Common myeloid progenitor, CD34-positive (primary cell): ENCODE measurements around the gene ZNF362.
A peak's percentile ranks its signal among the peaks of the same experiment; 100 is the strongest.

Experiments used
- CTCF ChIA-PET: fragments of 350-600 bp; sonication (Branson Sonifier 250); formaldehyde crosslinking; loops from one replicate; lab custom pipeline; 2021; ENCODE audit warnings: antibody characterized with exemption; lab: Charles Lee
- POLR2A ChIA-PET: fragments of 350-600 bp; sonication (Branson Sonifier 250); formaldehyde crosslinking; loops from one replicate; lab custom pipeline; 2021; ENCODE audit warnings: antibody characterized with exemption; lab: Charles Lee
- DNase-seq, 3 donors: peaks; one replicate each; pipeline versions ENCODE4 v3.0.0 to v3.0.0-alpha.2; 2013
- H3K27ac ChIP-seq, 2 experiments: 1 replicate in 1 of 2; 2 replicates in 1 of 2; pipeline ENCODE4 v1.7.0; 2013; ENCODE audit warnings: inconsistent platforms in 2 of 2, low read length in 2 of 2, mild to moderate bottlenecking in 2 of 2, low read depth in 1 of 2, moderate library complexity in 1 of 2; ENCODE audit not compliant: severe bottlenecking in 2 of 2, insufficient read depth in 1 of 2, poor library complexity in 1 of 2
- H3K27me3 ChIP-seq, 5 experiments: replicated peaks in 2 of 5; 1 replicate in 3 of 5; 2 replicates in 2 of 5; pipeline versions ENCODE4 v1.6.1 to v1.7.0; 2013; ENCODE audit warnings: low read length in 4 of 5, mild to moderate bottlenecking in 2 of 5, moderate library complexity in 2 of 5, inconsistent platforms in 1 of 5; ENCODE audit not compliant: insufficient read depth in 5 of 5, control insufficient read depth in 4 of 5
- H3K36me3 ChIP-seq, 4 experiments: 1 replicate in 2 of 4; 2 replicates in 2 of 4; pipeline versions ENCODE4 v1.6.1 to v1.7.0; 2013; ENCODE audit warnings: low read length in 3 of 4, control low read depth in 1 of 4, mild to moderate bottlenecking in 1 of 4; ENCODE audit not compliant: control insufficient read depth in 4 of 4, insufficient read depth in 4 of 4
- H3K4me1 ChIP-seq, 4 experiments: 1 replicate in 3 of 4; 2 replicates in 1 of 4; pipeline versions ENCODE4 v1.6.1 to v1.7.1; 2013; ENCODE audit warnings: low read length in 3 of 4, mild to moderate bottlenecking in 3 of 4, control low read depth in 1 of 4, inconsistent platforms in 1 of 4, moderate library complexity in 1 of 4; ENCODE audit not compliant: control insufficient read depth in 4 of 4, insufficient read depth in 4 of 4; ENCODE audit errors: control extremely low read depth in 1 of 4
- H3K4me3 ChIP-seq, 7 experiments: 1 replicate in 4 of 7; 2 replicates in 3 of 7; pipeline versions ENCODE4 v1.5.1 to v1.7.0; 2013; ENCODE audit warnings: mild to moderate bottlenecking in 7 of 7, low read length in 6 of 7, moderate library complexity in 6 of 7, inconsistent platforms in 2 of 7, low read depth in 2 of 7, control low read depth in 1 of 7; ENCODE audit not compliant: insufficient read depth in 4 of 7, control insufficient read depth in 1 of 7; ENCODE audit errors: extremely low read depth in 1 of 7
- H3K9me3 ChIP-seq, 5 experiments: 1 replicate in 4 of 5; 2 replicates in 1 of 5; pipeline versions ENCODE4 v1.6.1 to v1.7.1; 2013; ENCODE audit warnings: low read length in 4 of 5, mild to moderate bottlenecking in 2 of 5, inconsistent platforms in 1 of 5, low read depth in 1 of 5, moderate library complexity in 1 of 5; ENCODE audit not compliant: control insufficient read depth in 4 of 5, insufficient read depth in 2 of 5; ENCODE audit errors: control extremely low read depth in 1 of 5
- WGBS: methylation state at CpG from one replicate; pipeline ENCODE4 v1.1.5; 2013; ENCODE audit not compliant: insufficient coverage; 5-methylcytosine and 5-hydroxymethylcytosine counted together

ZNF362 gene

DNA sequence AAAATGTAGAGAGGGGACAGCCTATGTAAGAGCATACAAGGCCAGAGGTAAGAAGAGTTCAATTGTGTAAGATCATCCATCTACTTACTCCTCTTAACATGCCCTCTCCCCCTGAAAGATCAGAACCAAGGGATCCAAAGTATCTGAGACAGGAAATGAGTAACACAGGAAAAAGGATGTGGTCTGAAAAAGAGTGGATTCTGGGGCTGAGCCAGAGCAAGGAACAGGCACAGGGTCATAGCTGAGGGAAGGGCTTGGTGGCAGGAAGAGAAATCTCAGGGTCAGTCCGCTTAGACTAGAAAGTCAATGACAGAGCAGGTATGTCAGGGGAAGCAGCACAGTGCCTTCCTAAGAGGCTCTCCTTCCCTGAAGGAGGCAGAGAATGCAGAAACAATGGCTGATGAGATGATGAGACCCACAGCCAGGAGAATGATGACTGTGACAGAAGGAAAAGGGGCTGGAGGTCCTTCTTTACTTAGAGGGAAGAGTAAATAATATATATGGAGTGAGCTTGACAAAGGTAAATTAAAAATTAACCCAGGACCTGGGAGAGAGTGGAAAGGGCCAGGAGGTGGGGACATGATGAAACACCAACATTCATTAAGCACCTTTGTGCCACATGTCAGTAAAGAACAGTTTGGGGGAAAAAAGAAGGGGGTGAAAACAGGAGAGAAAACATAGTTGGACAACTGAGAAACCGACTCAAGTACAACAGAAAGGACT is 90.8 kb downstream of the ZNF362 start:
- Histone ChIP-seq H3K4me1 (peaks cover 20 to 49% (median 34%) of the 10 kb centered on the region in 4 experiments), H3K27ac (no peak overlapping the region), H3K36me3 (peaks cover 0 to 27% (median 7%) of the 10 kb centered on the region in 4 experiments), H3K4me3 (peak overlapping the region in 4 of 7 experiments; percentile 50 to 93 (median 63)), H3K27me3 (no peaks in the 10 kb centered on the region), H3K9me3 (no peaks in the 10 kb centered on the region)
- ChIA-PET POLR2A (interaction anchor here (1.1 kb wide), 1 partner anchor 8 kb away, joined by 3 read pairs; no protein-coding TSS in a partner anchor), CTCF (interaction anchor here (0.7 to 1.6 kb wide), 4 partner anchors 9 to 25 kb away, joined by 3 to 4 read pairs (median 4); no protein-coding TSS in a partner anchor)
- peak; percentile 26 to 38 (median 37) for DNase-seq
- 33% methylated on average over 1 of the region's 2 CpGs for WGBS

DNA sequence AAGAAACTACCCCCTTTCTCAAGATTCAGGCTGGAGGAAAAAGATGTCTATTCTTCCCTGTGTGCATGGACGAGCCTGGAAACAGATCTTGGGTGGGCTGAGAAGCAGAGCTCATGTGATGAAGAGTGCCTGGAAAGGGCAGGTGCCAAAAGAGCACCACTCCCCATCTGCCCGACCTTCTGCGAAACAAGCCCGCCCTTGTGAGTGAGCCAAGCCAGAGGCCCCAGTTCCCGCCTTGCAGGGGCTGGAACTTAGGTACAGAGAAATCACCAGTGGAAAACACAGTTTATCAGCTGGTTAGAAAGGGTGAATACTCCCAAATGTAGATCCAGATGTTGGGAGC is 91.3 kb downstream of the ZNF362 start:
- no peak for DNase-seq
- H3K27ac ChIP-seq = no peak overlapping the region
- H3K36me3 ChIP-seq = peaks cover 0 to 22% (median 6%) of the 10 kb centered on the region in 4 experiments
- H3K4me1 ChIP-seq = peaks cover 20 to 43% (median 34%) of the 10 kb centered on the region in 4 experiments
- ChIA-PET POLR2A (interaction anchor here (1.1 kb wide), 1 partner anchor 9 kb away, joined by 3 read pairs; no protein-coding TSS in a partner anchor), CTCF (interaction anchor here (0.7 to 1.6 kb wide), 4 partner anchors 9 to 25 kb away, joined by 3 to 4 read pairs (median 4); no protein-coding TSS in a partner anchor)
- no peaks in the 10 kb centered on the region for H3K27me3 ChIP-seq
- WGBS = 94% methylated on average over 5 of the region's 5 CpGs
- peak overlapping the region in 5 of 7 experiments; percentile 50 to 93 (median 75) for H3K4me3 ChIP-seq
- H3K9me3 ChIP-seq = no peaks in the 10 kb centered on the region

DNA sequence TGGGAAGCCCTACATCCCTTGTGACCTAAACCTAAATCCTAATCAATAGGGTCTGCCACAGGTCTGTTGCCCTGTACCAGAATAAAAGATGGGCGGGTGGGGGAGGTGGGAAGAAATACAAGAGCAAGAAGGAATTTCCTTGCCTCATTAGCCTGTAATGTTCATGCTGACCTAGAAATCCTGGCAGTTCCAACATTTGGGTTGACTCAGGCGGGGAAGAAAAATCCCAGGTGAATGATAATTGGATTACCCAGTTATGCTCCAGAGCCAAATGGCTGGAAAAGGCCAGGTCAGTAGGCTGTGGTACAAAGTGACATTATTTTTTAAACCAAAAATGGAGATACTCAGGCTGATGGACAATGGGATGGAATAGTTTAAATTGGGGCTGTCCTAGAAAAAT is 91.9 kb downstream of the ZNF362 start:
- ChIA-PET CTCF (interaction anchor here (0.7 to 1.4 kb wide), 2 partner anchors 13 to 24 kb away, joined by 3 to 4 read pairs; no protein-coding TSS in a partner anchor), POLR2A (interaction anchor here (1.1 kb wide), 1 partner anchor 10 kb away, joined by 3 read pairs; no protein-coding TSS in a partner anchor)
- DNase-seq = no peak
- peaks cover 0 to 18% (median 3%) of the 10 kb centered on the region in 4 experiments for H3K36me3 ChIP-seq
- H3K9me3 ChIP-seq = no peaks in the 10 kb centered on the region
- peak overlapping the region; percentile 68 to 83 for H3K27ac ChIP-seq
- 80% methylated on average over 1 of the region's 2 CpGs for WGBS
- H3K4me1 ChIP-seq = peaks cover 20 to 41% (median 34%) of the 10 kb centered on the region in 4 experiments
- H3K27me3 ChIP-seq = no peaks in the 10 kb centered on the region
- H3K4me3 ChIP-seq = peak overlapping the region in 6 of 7 experiments; percentile 75 to 93 (median 84)

DNA sequence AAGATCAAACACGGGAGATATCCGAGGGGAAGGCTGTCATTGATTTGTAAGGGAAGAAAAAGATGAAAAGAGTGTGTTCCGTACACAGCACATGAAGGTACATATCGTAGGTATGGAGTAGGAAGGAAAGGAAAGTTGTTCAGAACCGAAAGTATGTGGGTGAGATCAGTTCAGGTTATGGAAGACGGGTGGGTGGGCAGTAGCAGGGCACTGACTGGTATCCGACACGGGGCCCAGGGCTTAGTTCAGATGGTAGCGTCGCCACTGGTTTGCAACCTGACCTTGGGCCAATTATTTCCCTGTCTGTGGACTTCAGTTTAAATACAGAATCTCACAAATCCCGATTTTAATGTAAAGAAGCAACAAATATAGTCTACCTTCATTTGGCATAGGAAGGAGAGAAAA is 92.4 kb downstream of the ZNF362 start:
- no peaks in the 10 kb centered on the region for H3K9me3 ChIP-seq
- DNase-seq = peak; percentile 19 to 57 (median 50)
- WGBS = 2% methylated on average over 10 of the region's 11 CpGs
- peaks cover 20 to 41% (median 34%) of the 10 kb centered on the region in 4 experiments for H3K4me1 ChIP-seq
- H3K27ac ChIP-seq = peak overlapping the region; percentile 68 to 83
- CTCF ChIA-PET = interaction anchor here (1.4 kb wide), 1 partner anchor 14 kb away, joined by 4 read pairs; no protein-coding TSS in a partner anchor
- POLR2A ChIA-PET = no interaction called here
- H3K4me3 ChIP-seq = peak overlapping the region; percentile 6 to 93 (median 80)
- H3K27me3 ChIP-seq = no peaks in the 10 kb centered on the region
- peaks cover 0 to 14% (median 3%) of the 10 kb centered on the region in 4 experiments for H3K36me3 ChIP-seq

DNA sequence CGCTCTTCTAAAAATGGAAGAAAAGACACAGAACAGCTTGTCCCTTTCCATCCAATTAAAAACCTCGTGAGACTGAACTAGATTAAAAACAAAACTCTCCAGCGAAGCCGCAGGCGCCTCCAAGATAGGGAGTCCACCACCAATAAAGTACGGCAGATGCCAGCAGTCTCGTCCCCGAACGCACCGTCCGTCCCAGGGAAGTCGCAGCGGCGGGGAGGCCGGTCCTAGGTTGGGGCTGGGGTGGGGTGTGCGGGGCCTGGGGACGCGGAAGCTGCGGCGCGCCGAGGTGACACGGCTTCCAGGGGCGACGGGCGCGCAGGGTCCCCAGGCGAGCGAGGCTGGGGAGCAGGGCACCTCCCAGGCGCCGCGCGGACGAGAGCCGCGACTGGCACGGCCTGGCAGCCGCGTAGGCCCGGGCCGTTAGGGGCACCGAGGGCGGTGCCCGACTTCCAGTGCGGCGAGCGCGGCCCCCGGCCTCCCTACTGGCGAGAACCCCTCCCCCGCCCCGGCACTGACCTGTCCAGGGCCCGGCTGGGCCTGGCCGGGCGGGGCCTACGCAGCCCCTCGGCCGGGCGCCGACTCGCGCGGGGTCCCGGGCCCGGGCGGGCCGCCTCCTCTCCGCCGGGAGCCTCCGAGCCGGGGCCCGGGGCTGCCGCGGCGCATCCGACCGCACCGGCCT is 92.9 kb downstream of the ZNF362 start:
- H3K27ac ChIP-seq = peak overlapping the region; percentile 68 to 83
- peak; percentile 49 to 79 (median 68) for DNase-seq
- 0% methylated on average over 54 of the region's 78 CpGs for WGBS
- no peaks in the 10 kb centered on the region for H3K9me3 ChIP-seq
- H3K4me3 ChIP-seq = peak overlapping the region; percentile 53 to 93 (median 80)
- no peaks in the 10 kb centered on the region for H3K27me3 ChIP-seq
- POLR2A ChIA-PET = interaction anchor here (0.7 to 1.0 kb wide), 2 partner anchors 55 to 168 kb away, joined by 3 read pairs; partner anchors contain the start of gene TRIM62
- CTCF ChIA-PET = interaction anchor here (1.2 kb wide), 2 partner anchors 51 to 121 kb away, joined by 3 read pairs; no protein-coding TSS in a partner anchor
- peaks cover 16 to 41% (median 34%) of the 10 kb centered on the region in 4 experiments for H3K4me1 ChIP-seq
- peaks cover 0 to 17% (median 5%) of the 10 kb centered on the region in 4 experiments for H3K36me3 ChIP-seq

DNA sequence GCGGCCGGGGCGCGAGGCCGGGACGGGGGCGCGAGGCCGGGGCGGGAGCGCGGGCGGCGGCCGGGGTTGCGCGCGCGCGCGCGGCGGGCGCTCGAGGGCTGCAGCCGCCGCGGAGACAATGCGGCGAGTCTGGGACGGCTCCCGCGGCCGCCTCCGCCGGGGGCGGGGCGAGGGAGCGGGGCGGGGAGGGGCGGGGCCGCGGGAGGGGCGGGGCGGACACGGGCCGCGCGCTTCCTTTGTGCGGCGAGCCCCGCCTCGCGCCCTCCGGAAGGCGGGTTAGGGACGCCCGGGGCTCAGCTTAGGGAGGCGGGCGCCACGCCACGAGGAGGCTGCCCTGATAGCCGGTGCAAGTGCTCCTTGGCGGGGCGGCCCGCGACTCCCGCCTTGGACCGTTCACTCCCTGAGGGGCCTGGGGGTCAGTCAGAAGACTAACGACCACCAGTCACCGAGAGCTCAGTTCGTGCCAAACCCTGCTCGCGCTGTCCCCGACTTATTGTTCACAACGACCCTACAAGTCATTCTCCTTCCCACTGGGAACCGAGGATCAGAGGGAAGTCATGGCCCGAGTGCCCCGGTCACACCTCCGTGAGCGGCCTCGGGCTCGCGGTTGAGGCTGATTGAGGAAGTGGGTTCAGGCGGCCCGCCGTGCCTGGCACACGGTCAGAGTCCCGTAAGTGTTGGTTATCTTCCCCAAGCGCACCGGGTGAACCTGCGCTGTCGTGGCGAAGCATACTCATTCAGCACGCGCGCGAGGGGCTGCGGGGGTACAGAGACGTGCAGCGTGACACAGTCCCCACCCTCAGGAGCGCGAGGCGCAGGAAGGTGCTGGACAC is 93.7 kb downstream of the ZNF362 start:
- Histone ChIP-seq H3K36me3 (peaks cover 0 to 24% (median 10%) of the 10 kb centered on the region in 4 experiments), H3K4me3 (peak overlapping the region; percentile 58 to 93 (median 80)), H3K4me1 (peaks cover 16 to 41% (median 34%) of the 10 kb centered on the region in 4 experiments), H3K27me3 (no peaks in the 10 kb centered on the region), H3K27ac (peak overlapping the region in 1 of 2 experiments; percentile 84), H3K9me3 (no peaks in the 10 kb centered on the region)
- 0% methylated on average over 64 of the region's 104 CpGs for WGBS
- ChIA-PET POLR2A (interaction anchor here (0.7 to 1.0 kb wide), 3 partner anchors 33 to 168 kb away, joined by 3 read pairs; partner anchors contain the start of gene TRIM62), CTCF (interaction anchor here (0.8 to 1.7 kb wide), 5 partner anchors 10 to 121 kb away, joined by 3 to 7 read pairs (median 3); no protein-coding TSS in a partner anchor)
- peak; percentile 76 to 90 (median 86) for DNase-seq
